Endothelial cell (in vitro differentiated cells): ENCODE data around the gene CUX1. TPM values are rescaled to one million over a fixed set of nuclear protein-coding genes. Genes with fewer than 3 reads are reported as not detected.
A peak's percentile ranks its signal among the peaks of the same experiment; 100 is the strongest.

Experiments used
- DNase-seq: peaks from one replicate; pipeline ENCODE4 v3.0.0; 2021; ENCODE audit warnings: low spot score
- H3K27ac Mint-ChIP-seq: one replicate; pipeline ENCODE4 v1.8.0; 2021; ENCODE audit warnings: mixed read lengths, inconsistent platforms; ENCODE audit not compliant: unreplicated experiment
- H3K27me3 Mint-ChIP-seq: one replicate; pipeline ENCODE4 v1.8.0; 2021; ENCODE audit warnings: mild to moderate bottlenecking, moderate library complexity, mixed read lengths, inconsistent platforms; ENCODE audit not compliant: unreplicated experiment
- H3K36me3 Mint-ChIP-seq: one replicate; pipeline ENCODE4 v1.8.0; 2021; ENCODE audit warnings: mild to moderate bottlenecking, low read depth, mixed read lengths, inconsistent platforms; ENCODE audit not compliant: unreplicated experiment
- H3K4me1 Mint-ChIP-seq: one replicate; pipeline ENCODE4 v1.8.0; 2021; ENCODE audit warnings: mild to moderate bottlenecking, mixed read lengths, inconsistent platforms; ENCODE audit not compliant: unreplicated experiment
- H3K4me3 Mint-ChIP-seq: one replicate; pipeline ENCODE4 v1.8.0; 2021; ENCODE audit warnings: mild to moderate bottlenecking, mixed read lengths, inconsistent platforms; ENCODE audit not compliant: unreplicated experiment
- H3K9me3 Mint-ChIP-seq: one replicate; pipeline ENCODE4 v1.8.0; 2021; ENCODE audit warnings: mixed read lengths, inconsistent platforms; ENCODE audit not compliant: unreplicated experiment
- CTCF ChIP-seq: fragments of 200-600 bp; sonication (generic); IDR thresholded peaks from one replicate; pipeline ENCODE4 v1.5.0; 2021; ENCODE audit warnings: antibody characterized with exemption; ENCODE audit not compliant: unreplicated experiment
- total RNA-seq: library from RNA; stranded (reverse); fragmentation: NEBNext Ultra II Directional; extraction: Animal tissue kit (Norgen Biotek cat#: 25700); gene quantifications from one replicate; pipeline ENCODE4 v1.2.1, GENCODE V29; 2021; ENCODE audit not compliant: unreplicated experiment

Gene CUX1
- total RNA-seq, 1 donor from 2014 or later, result 43.7 TPM

GRCh38 chr7:101947899-101948298 is 130.5 kb downstream of the CUX1 start:
- Mint-ChIP-seq H3K9me3 (no peaks in the 10 kb centered on the region), H3K36me3 (no peaks in the 10 kb centered on the region), H3K4me3 (no peak overlapping the region), H3K27me3 (peaks cover 1% of the 10 kb centered on the region), H3K4me1 (peaks cover 12% of the 10 kb centered on the region), H3K27ac (no peak overlapping the region)
- no peak for DNase-seq
- no peak for TF ChIP-seq CTCF

- Mint-ChIP-seq H3K27ac (no peak overlapping the region), H3K9me3 (no peaks in the 10 kb centered on the region), H3K27me3 (peaks cover 1% of the 10 kb centered on the region), H3K36me3 (no peaks in the 10 kb centered on the region), H3K4me1 (peaks cover 18% of the 10 kb centered on the region), H3K4me3 (no peak overlapping the region)
- DNase-seq, result no peak
- no peak for TF ChIP-seq CTCF
Observed at GRCh38 chr7:101948650-101949049, 131.2 kb downstream of the CUX1 start.

- no peak for DNase-seq
- no peak for TF ChIP-seq CTCF
- Mint-ChIP-seq H3K4me3 (no peak overlapping the region), H3K27ac (peak overlapping the region; percentile 89), H3K9me3 (no peaks in the 10 kb centered on the region), H3K4me1 (peaks cover 18% of the 10 kb centered on the region), H3K36me3 (no peaks in the 10 kb centered on the region), H3K27me3 (peaks cover 1% of the 10 kb centered on the region)
Observed at GRCh38 chr7:101950450-101951119, 133.2 kb downstream of the CUX1 start.

GRCh38 chr7:101951757-101952156 is 134.3 kb downstream of the CUX1 start:
- H3K4me3 Mint-ChIP-seq, result no peak overlapping the region
- no peak for TF ChIP-seq CTCF
- H3K4me1 Mint-ChIP-seq, result peaks cover 18% of the 10 kb centered on the region
- H3K27me3 Mint-ChIP-seq, result peaks cover 3% of the 10 kb centered on the region
- no peaks in the 10 kb centered on the region for H3K36me3 Mint-ChIP-seq
- DNase-seq, result no peak
- no peaks in the 10 kb centered on the region for H3K9me3 Mint-ChIP-seq
- no peak overlapping the region for H3K27ac Mint-ChIP-seq

- H3K9me3 Mint-ChIP-seq, result no peaks in the 10 kb centered on the region
- peaks cover 18% of the 10 kb centered on the region for H3K4me1 Mint-ChIP-seq
- no peaks in the 10 kb centered on the region for H3K36me3 Mint-ChIP-seq
- no peak for DNase-seq
- H3K27ac Mint-ChIP-seq, result peak overlapping the region; percentile 52
- no peak for TF ChIP-seq CTCF
- peaks cover 2% of the 10 kb centered on the region for H3K27me3 Mint-ChIP-seq
- H3K4me3 Mint-ChIP-seq, result no peak overlapping the region
Observed at GRCh38 chr7:101952355-101953247, 135.2 kb downstream of the CUX1 start.
